GM23338 (cell line): ENCODE data around the gene BACH1. TPM values are rescaled to one million over a fixed set of nuclear protein-coding genes. Genes with fewer than 3 reads are reported as not detected.

Source experiments
- ATAC-seq: fragments of 200-7000 bp; cut with Tn5 transposase; 3 replicates; pipeline ENCODE4 v1.9.1; 2020
- DNase-seq: peaks from one replicate; pipeline ENCODE4 v3.0.0-alpha.2; 2015; ENCODE audit warnings: low spot score
- H2AFZ ChIP-seq: fragments of 200-600 bp; sonication (generic); 2 replicates; pipeline ENCODE4 v1.8.0; 2016; ENCODE audit warnings: antibody characterized with exemption, mild to moderate bottlenecking, moderate library complexity
- H3F3A ChIP-seq: fragments of 200-600 bp; sonication (generic); replicated peaks from 2 replicates; pipeline ENCODE4 v1.8.0; 2017; ENCODE audit warnings: antibody characterized with exemption, mixed run types, low read depth
- H3K27ac ChIP-seq: fragments of 200-600 bp; sonication (generic); 2 replicates; pipeline ENCODE4 v1.6.1; 2016; ENCODE audit warnings: low read depth
- H3K27me3 ChIP-seq: fragments of 200-600 bp; sonication (generic); 2 replicates; pipeline ENCODE4 v1.8.0; 2016; ENCODE audit warnings: mild to moderate bottlenecking, mixed run types, moderate library complexity; ENCODE audit not compliant: insufficient read depth
- H3K36me3 ChIP-seq: fragments of 200-600 bp; sonication (generic); 2 replicates; pipeline ENCODE4 v1.8.0; 2016; ENCODE audit warnings: mild to moderate bottlenecking; ENCODE audit not compliant: insufficient read depth
- H3K4me1 ChIP-seq: fragments of 200-600 bp; sonication (generic); 2 replicates; pipeline ENCODE4 v1.8.0; 2016; ENCODE audit warnings: mild to moderate bottlenecking, moderate library complexity; ENCODE audit not compliant: insufficient read depth
- H3K4me2 ChIP-seq: fragments of 200-600 bp; sonication (generic); 2 replicates; pipeline ENCODE4 v1.7.1; 2017; ENCODE audit warnings: mixed run types
- H3K4me3 ChIP-seq: fragments of 200-600 bp; sonication (generic); 2 replicates; pipeline ENCODE4 v1.6.1; 2016; ENCODE audit warnings: mixed run types
- H3K79me2 ChIP-seq: fragments of 200-600 bp; sonication (generic); replicated peaks from 2 replicates; pipeline ENCODE4 v1.8.0; 2017; ENCODE audit warnings: mild to moderate bottlenecking; ENCODE audit not compliant: insufficient read depth
- H3K9me2 ChIP-seq: fragments of 200-600 bp; sonication (generic); 2 replicates; pipeline ENCODE4 v1.8.0; 2017; ENCODE audit not compliant: insufficient read depth
- H4K20me1 ChIP-seq: fragments of 200-600 bp; sonication (generic); replicated peaks from 2 replicates; pipeline ENCODE4 v1.8.0; 2017; ENCODE audit warnings: mild to moderate bottlenecking; ENCODE audit not compliant: insufficient read depth
- H3K27ac Mint-ChIP-seq: 2 replicates; pipeline ENCODE4 v1.8.0; 2020; ENCODE audit warnings: inconsistent platforms, mild to moderate bottlenecking, moderate library complexity, mixed read lengths
- H3K27me3 Mint-ChIP-seq: 3 replicates; pipeline ENCODE4 v1.8.0; 2022; ENCODE audit warnings: low read depth, mild to moderate bottlenecking, moderate library complexity, mixed read lengths, inconsistent platforms; ENCODE audit not compliant: insufficient read depth, poor library complexity
- H3K36me3 Mint-ChIP-seq: 3 replicates; pipeline ENCODE4 v1.8.0; 2021; ENCODE audit warnings: low read depth, mild to moderate bottlenecking, inconsistent platforms, moderate library complexity, mixed read lengths
- H3K4me1 Mint-ChIP-seq: 3 replicates; pipeline ENCODE4 v1.8.0; 2020; ENCODE audit warnings: mild to moderate bottlenecking, inconsistent platforms, mixed read lengths
- H3K4me3 Mint-ChIP-seq: 3 replicates; pipeline ENCODE4 v1.8.0; 2021; ENCODE audit warnings: moderate library complexity, mild to moderate bottlenecking, inconsistent platforms, mixed read lengths
- H3K9me3 Mint-ChIP-seq: 3 replicates; pipeline ENCODE4 v1.8.0; 2020; ENCODE audit warnings: moderate library complexity, mild to moderate bottlenecking, inconsistent platforms, mixed read lengths
- CREB1 ChIP-seq: fragments of 250-450 bp; sonication (Bioruptor Pico); IDR thresholded peaks from 2 replicates; pipeline ENCODE4 v1.5.0; 2020; ENCODE audit warnings: low read depth, mild to moderate bottlenecking, moderate library complexity
- CTCF ChIP-seq, 2 experiments: fragments of 200-600 bp in 1 of 2; sonication (generic) in 1 of 2; conservative IDR thresholded peaks; 2 replicates each; pipeline versions ENCODE4 v1.5.1 to v1.6.1; 2016 to 2017; ENCODE audit warnings: antibody characterized with exemption in 2 of 2, low read depth in 2 of 2, mild to moderate bottlenecking in 2 of 2, moderate library complexity in 1 of 2
- ETS1 ChIP-seq: IDR thresholded peaks from 2 replicates; pipeline ENCODE4 v1.6.1; 2016; ENCODE audit warnings: antibody characterized with exemption
- EZH2 ChIP-seq: fragments of 200-600 bp; sonication (generic); IDR thresholded peaks from one replicate; pipeline ENCODE4 v1.8.0; 2017; ENCODE audit warnings: antibody characterized with exemption, mild to moderate bottlenecking, low read depth; ENCODE audit not compliant: unreplicated experiment
- EZH2phosphoT487 ChIP-seq: fragments of 200-600 bp; sonication (generic); IDR thresholded peaks from one replicate; pipeline ENCODE4 v1.8.1; 2018; ENCODE audit warnings: antibody characterized with exemption; ENCODE audit not compliant: unreplicated experiment
- JUNB ChIP-seq: IDR thresholded peaks from one replicate; pipeline ENCODE4 v1.6.1; 2016; ENCODE audit warnings: antibody characterized with exemption; ENCODE audit not compliant: unreplicated experiment
- NANOG ChIP-seq: IDR thresholded peaks from 2 replicates; pipeline ENCODE4 v1.6.1; 2016; ENCODE audit warnings: antibody characterized with exemption, borderline replicate concordance
- POLR2AphosphoS5 ChIP-seq: IDR thresholded peaks from 2 replicates; pipeline ENCODE4 v1.6.1; 2016; ENCODE audit warnings: antibody characterized with exemption, low read depth
- REST ChIP-seq: IDR thresholded peaks from one replicate; pipeline ENCODE4 v1.6.1; 2018; ENCODE audit warnings: antibody characterized with exemption; ENCODE audit not compliant: unreplicated experiment
- STAT1 ChIP-seq: IDR thresholded peaks from one replicate; pipeline ENCODE4 v1.6.1; 2016; ENCODE audit warnings: antibody characterized with exemption; ENCODE audit not compliant: unreplicated experiment
- ZNF331 ChIP-seq: fragments of 250-450 bp; sonication (Bioruptor Pico); IDR thresholded peaks from 2 replicates; pipeline ENCODE4 v1.5.0; 2020; ENCODE audit warnings: low read depth, mild to moderate bottlenecking, moderate library complexity
- polyA plus RNA-seq: library from polyadenylated mRNA; unstranded; fragments of >200 nt; fragmentation: Nextera tagmentation; extraction: Ambion mirVana; gene quantifications from 2 replicates; pipeline ENCODE4 v1.2.1, GENCODE V29; 2016
- total RNA-seq: library from RNA; depleted of rRNA; stranded (reverse); fragments of >200 nt; shearing (Covaris generic); gene quantifications from 2 replicates; pipeline ENCODE4 v1.2.3, GENCODE V29; 2014

BACH1 gene
- total and polyA plus RNA-seq, 2 experiments from 2014 or later, result 18.9 to 41.2 TPM

- H3K27me3 ChIP-seq, result no peaks in the 10 kb centered on the region
- no peaks in the 10 kb centered on the region for H3K9me3 Mint-ChIP-seq
- no peaks in the 10 kb centered on the region; the same call in 2 of the 3 replicates for H3K36me3 Mint-ChIP-seq
- peaks cover 56% of the 10 kb centered on the region for H3K4me1 Mint-ChIP-seq
- no peak overlapping the region for H2AFZ ChIP-seq
- peaks cover 5% of the 10 kb centered on the region for H3K27me3 Mint-ChIP-seq
- H3K4me3 ChIP-seq, result no peak overlapping the region
- peaks cover 57% of the 10 kb centered on the region for H3K4me1 ChIP-seq
- H3K36me3 ChIP-seq, result no peaks in the 10 kb centered on the region
- H4K20me1 ChIP-seq, result peaks cover 53% of the 10 kb centered on the region
- H3K27ac Mint-ChIP-seq, result no peak overlapping the region
- peaks cover 100% of the 10 kb centered on the region for H3K79me2 ChIP-seq
- H3K9me2 ChIP-seq, result no peaks in the 10 kb centered on the region
- no peak overlapping the region for H3K27ac ChIP-seq
- no peak overlapping the region for H3K4me3 Mint-ChIP-seq
- TF ChIP-seq CTCF (conservative IDR thresholded peaks at IDR 0.05; ENCODE audit: low read depth in 2 of 2) (no peak), ETS1 (no peak), NANOG (no peak), JUNB (no peak), POLR2AphosphoS5 (no peak), CREB1 (CRISPR knock-in tag) (no peak), EZH2phosphoT487 (no peak), EZH2 (no peak), ZNF331 (CRISPR knock-in tag) (no peak), REST (no peak), STAT1 (no peak)
- DNase-seq (no peak), ATAC-seq (no peak)
- no peaks in the 10 kb centered on the region for H3F3A ChIP-seq
- H3K4me2 ChIP-seq, result no peak overlapping the region
Observed at GRCh38 chr21:29304597-29304996, 5.9 kb downstream of the BACH1 start.
